GM06990 (cell line): ENCODE results near the gene APOBEC3A.
"Not testable (repeated sequence)": the region's sequence is repeated elsewhere in the genome, so short reads cannot be mapped to it uniquely, and the experiment has no call there.

Experiments used
- DNase-seq: peaks from one replicate; pipeline ENCODE4 v3.0.0-alpha.2; 2011; ENCODE audit not compliant: insufficient read length; ENCODE audit errors: extremely low read depth
- H3K27me3 ChIP-seq: replicated peaks from 2 replicates; pipeline ENCODE4 v1.6.0; 2011; ENCODE audit warnings: low read length; ENCODE audit not compliant: control insufficient read depth, insufficient read depth
- H3K36me3 ChIP-seq: 2 replicates; pipeline ENCODE4 v1.5.1; 2011; ENCODE audit warnings: low read length; ENCODE audit not compliant: control insufficient read depth, insufficient read depth
- H3K4me3 ChIP-seq: replicated peaks from 2 replicates; pipeline ENCODE4 v1.5.1; 2011; ENCODE audit warnings: low read depth, mild to moderate bottlenecking, control low read depth, low read length
- CTCF ChIP-seq: IDR thresholded peaks from 2 replicates; pipeline ENCODE4 v1.5.1; 2011; ENCODE audit warnings: low read length, control low read depth, mild to moderate bottlenecking, inconsistent platforms; ENCODE audit not compliant: insufficient read depth, poor library complexity, severe bottlenecking

APOBEC3A gene

GRCh38 chr22:38954414-38955043 lies 2.9 kb upstream of the APOBEC3A start:
- no peaks in the 10 kb centered on the region for H3K27me3 ChIP-seq
- no peak for TF ChIP-seq CTCF
- no peak overlapping the region for H3K4me3 ChIP-seq
- DNase-seq = no peak
- no peaks in the 10 kb centered on the region for H3K36me3 ChIP-seq

GRCh38 chr22:38955250-38955905 lies 2.0 kb upstream of the APOBEC3A start:
- DNase-seq = no peak
- H3K27me3 ChIP-seq = no peaks in the 10 kb centered on the region
- no peak overlapping the region for H3K4me3 ChIP-seq
- no peak for TF ChIP-seq CTCF
- H3K36me3 ChIP-seq = no peaks in the 10 kb centered on the region

GRCh38 chr22:38955926-38956325 lies 1.5 kb upstream of the APOBEC3A start:
- Histone ChIP-seq H3K27me3 (no peaks in the 10 kb centered on the region), H3K4me3 (no peak overlapping the region), H3K36me3 (no peaks in the 10 kb centered on the region)
- TF ChIP-seq CTCF = no peak
- no peak for DNase-seq

GRCh38 chr22:38956551-38956950 lies 858 bp upstream of the APOBEC3A start:
- no peak overlapping the region for H3K4me3 ChIP-seq
- H3K27me3 ChIP-seq = no peaks in the 10 kb centered on the region
- TF ChIP-seq CTCF = no peak
- H3K36me3 ChIP-seq = no peaks in the 10 kb centered on the region
- DNase-seq = no peak

GRCh38 chr22:38957808-38958650 lies 620 bp downstream of the APOBEC3A start:
- DNase-seq = no peak
- no peak for TF ChIP-seq CTCF
- no peaks in the 10 kb centered on the region for H3K27me3 ChIP-seq

GRCh38 chr22:38958651-38958943 lies 1.2 kb downstream of the APOBEC3A start:
- not testable (repeated sequence) for H3K27me3 ChIP-seq, H3K4me3 ChIP-seq, DNase-seq, H3K36me3 ChIP-seq

More at GRCh38 chr22:38957808-38958650, 620 bp downstream of the APOBEC3A start:
- Histone ChIP-seq H3K36me3 (no peaks in the 10 kb centered on the region), H3K4me3 (no peak overlapping the region)
